Measurements from ENCODE around the gene SRC.

SRC gene

GRCh38 chr20:37334450-37334849 is 11.5 kb upstream of the SRC start:
- H3K36me3 ChIP-seq (ENCODE audit: low read length), result no peaks in the 10 kb centered on the region
- no peaks in the 10 kb centered on the region for H3F3A ChIP-seq (ENCODE audit: insufficient read depth)
- no peaks in the 10 kb centered on the region for H4K20me1 ChIP-seq (ENCODE audit: low read depth, low read length)
- H3K4me2 ChIP-seq (ENCODE audit: low read depth, low read length, poor library complexity, severe bottlenecking), result no peak overlapping the region
- no peaks in the 10 kb centered on the region for H3K79me2 ChIP-seq (ENCODE audit: insufficient read depth, low read length)
- no peaks in the 10 kb centered on the region for H3K9me2 ChIP-seq (replicated peaks; ENCODE audit: insufficient read depth, low read length)
- TF ChIP-seq CTCF (IDR thresholded peaks at IDR 0.05; ENCODE audit: insufficient read depth, low read length, poor library complexity, severe bottlenecking) (no peak), EZH2phosphoT487 (conservative IDR thresholded peaks at IDR 0.05; ENCODE audit: low read length) (no peak)
- H3K4me3 ChIP-seq (ENCODE audit: insufficient read depth, low read length, poor library complexity, severe bottlenecking), result no peak overlapping the region
- no peak overlapping the region for H3K27ac ChIP-seq (ENCODE audit: low read depth, low read length)
- H2AFZ ChIP-seq (ENCODE audit: low read depth, low read length, severe bottlenecking), result no peak overlapping the region
- no peaks in the 10 kb centered on the region for H3K27me3 ChIP-seq (ENCODE audit: low read length)
- H3K9ac ChIP-seq (ENCODE audit: low read length), result no peak overlapping the region
- no peaks in the 10 kb centered on the region for H3K9me3 ChIP-seq (ENCODE audit: insufficient read depth, low read length)

GRCh38 chr20:37335642-37336368 is 10.1 kb upstream of the SRC start:
- Histone ChIP-seq H3K27me3 (ENCODE audit: low read length) (no peaks in the 10 kb centered on the region), H2AFZ (ENCODE audit: low read depth, low read length, severe bottlenecking) (no peak overlapping the region), H3K27ac (ENCODE audit: low read depth, low read length) (no peak overlapping the region), H3K4me3 (ENCODE audit: insufficient read depth, low read length, poor library complexity, severe bottlenecking) (no peak overlapping the region), H4K20me1 (ENCODE audit: low read depth, low read length) (no peaks in the 10 kb centered on the region), H3F3A (ENCODE audit: insufficient read depth) (no peaks in the 10 kb centered on the region), H3K79me2 (ENCODE audit: insufficient read depth, low read length) (no peaks in the 10 kb centered on the region), H3K9me2 (replicated peaks; ENCODE audit: insufficient read depth, low read length) (no peaks in the 10 kb centered on the region), H3K9me3 (ENCODE audit: insufficient read depth, low read length) (no peaks in the 10 kb centered on the region), H3K4me2 (ENCODE audit: low read depth, low read length, poor library complexity, severe bottlenecking) (no peak overlapping the region), H3K9ac (ENCODE audit: low read length) (no peak overlapping the region), H3K36me3 (ENCODE audit: low read length) (no peaks in the 10 kb centered on the region)
- TF ChIP-seq CTCF (IDR thresholded peaks at IDR 0.05; ENCODE audit: insufficient read depth, low read length, poor library complexity, severe bottlenecking) (no peak), EZH2phosphoT487 (conservative IDR thresholded peaks at IDR 0.05; ENCODE audit: low read length) (no peak)

- TF ChIP-seq CTCF (IDR thresholded peaks at IDR 0.05; ENCODE audit: insufficient read depth, low read length, poor library complexity, severe bottlenecking) (no peak), EZH2phosphoT487 (conservative IDR thresholded peaks at IDR 0.05; ENCODE audit: low read length) (no peak)
- Histone ChIP-seq H3K9me2 (replicated peaks; ENCODE audit: insufficient read depth, low read length) (no peaks in the 10 kb centered on the region), H3F3A (ENCODE audit: insufficient read depth) (no peaks in the 10 kb centered on the region), H3K9me3 (ENCODE audit: insufficient read depth, low read length) (no peaks in the 10 kb centered on the region), H3K4me2 (ENCODE audit: low read depth, low read length, poor library complexity, severe bottlenecking) (no peak overlapping the region), H4K20me1 (ENCODE audit: low read depth, low read length) (no peaks in the 10 kb centered on the region), H3K27me3 (ENCODE audit: low read length) (no peaks in the 10 kb centered on the region), H3K79me2 (ENCODE audit: insufficient read depth, low read length) (no peaks in the 10 kb centered on the region), H2AFZ (ENCODE audit: low read depth, low read length, severe bottlenecking) (no peak overlapping the region), H3K36me3 (ENCODE audit: low read length) (no peaks in the 10 kb centered on the region), H3K27ac (ENCODE audit: low read depth, low read length) (no peak overlapping the region), H3K9ac (ENCODE audit: low read length) (no peak overlapping the region), H3K4me3 (ENCODE audit: insufficient read depth, low read length, poor library complexity, severe bottlenecking) (no peak overlapping the region)
Observed at GRCh38 chr20:37336369-37337207, 9.4 kb upstream of the SRC start.

All from SU-DHL-6 (cell line).